ENCODE data around the gene RASSF5.

DNA sequence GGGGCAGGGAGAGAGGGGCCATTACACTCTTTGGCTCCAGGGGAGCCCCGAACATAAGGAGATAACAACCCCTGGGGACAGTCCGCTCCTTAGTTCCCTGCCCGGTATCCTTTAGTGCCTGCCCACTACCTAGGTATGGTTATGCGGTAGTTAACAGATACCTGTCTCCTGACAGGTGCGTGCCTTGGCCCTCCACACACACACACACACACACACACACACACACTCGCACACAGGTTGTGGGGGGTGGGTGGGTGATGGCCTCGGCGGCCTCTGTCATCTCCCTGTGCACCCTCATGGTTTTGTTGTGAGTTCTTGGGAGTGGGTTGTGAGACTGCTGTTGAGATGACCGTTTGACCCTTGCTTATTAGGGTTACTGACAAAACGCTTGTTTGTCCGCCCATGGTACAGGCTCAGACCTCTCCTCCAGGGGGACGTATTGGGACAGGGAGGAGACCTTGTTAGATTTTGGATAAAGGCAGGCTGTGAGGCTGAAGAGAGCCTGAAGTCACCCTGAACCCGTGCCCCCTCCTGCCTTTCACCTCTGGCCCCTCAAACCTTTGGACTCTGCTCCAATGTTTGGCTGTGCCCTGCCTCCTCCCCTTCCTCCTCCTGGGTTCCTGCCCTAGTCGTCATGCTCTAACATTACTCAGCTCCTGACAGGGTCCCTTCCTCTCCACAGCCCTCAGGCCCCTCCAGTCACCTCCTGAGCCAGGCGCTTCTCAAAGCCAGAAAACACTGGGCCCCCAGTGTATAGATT, 979 bp downstream of the RASSF5 start:
- TF ChIP-seq, protein P1, sequence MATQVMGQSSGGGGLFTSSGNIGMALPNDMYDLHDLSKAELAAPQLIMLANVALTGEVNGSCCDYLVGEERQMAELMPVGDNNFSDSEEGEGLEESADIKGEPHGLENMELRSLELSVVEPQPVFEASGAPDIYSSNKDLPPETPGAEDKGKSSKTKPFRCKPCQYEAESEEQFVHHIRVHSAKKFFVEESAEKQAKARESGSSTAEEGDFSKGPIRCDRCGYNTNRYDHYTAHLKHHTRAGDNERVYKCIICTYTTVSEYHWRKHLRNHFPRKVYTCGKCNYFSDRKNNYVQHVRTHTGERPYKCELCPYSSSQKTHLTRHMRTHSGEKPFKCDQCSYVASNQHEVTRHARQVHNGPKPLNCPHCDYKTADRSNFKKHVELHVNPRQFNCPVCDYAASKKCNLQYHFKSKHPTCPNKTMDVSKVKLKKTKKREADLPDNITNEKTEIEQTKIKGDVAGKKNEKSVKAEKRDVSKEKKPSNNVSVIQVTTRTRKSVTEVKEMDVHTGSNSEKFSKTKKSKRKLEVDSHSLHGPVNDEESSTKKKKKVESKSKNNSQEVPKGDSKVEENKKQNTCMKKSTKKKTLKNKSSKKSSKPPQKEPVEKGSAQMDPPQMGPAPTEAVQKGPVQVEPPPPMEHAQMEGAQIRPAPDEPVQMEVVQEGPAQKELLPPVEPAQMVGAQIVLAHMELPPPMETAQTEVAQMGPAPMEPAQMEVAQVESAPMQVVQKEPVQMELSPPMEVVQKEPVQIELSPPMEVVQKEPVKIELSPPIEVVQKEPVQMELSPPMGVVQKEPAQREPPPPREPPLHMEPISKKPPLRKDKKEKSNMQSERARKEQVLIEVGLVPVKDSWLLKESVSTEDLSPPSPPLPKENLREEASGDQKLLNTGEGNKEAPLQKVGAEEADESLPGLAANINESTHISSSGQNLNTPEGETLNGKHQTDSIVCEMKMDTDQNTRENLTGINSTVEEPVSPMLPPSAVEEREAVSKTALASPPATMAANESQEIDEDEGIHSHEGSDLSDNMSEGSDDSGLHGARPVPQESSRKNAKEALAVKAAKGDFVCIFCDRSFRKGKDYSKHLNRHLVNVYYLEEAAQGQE (IDR thresholded peaks at IDR 0.05; ENCODE audit: insufficient read depth in 1 of 2, low read depth in 2 of 2, low read length in 2 of 2): no peak
- TF ChIP-seq POLR2AphosphoS5 (IDR thresholded peaks at IDR 0.05; ENCODE audit: low read depth, low read length): no peak
- TF ChIP-seq SIN3A (IDR thresholded peaks at IDR 0.05; ENCODE audit: borderline replicate concordance, insufficient read depth, low read length): no peak

Measured in PFSK-1 (cell line).